22Rv1 (cell line): ENCODE results near the gene WASF3.

ENCODE experiments used
- H3K27ac ChIP-seq: fragments of 450-650 bp; 2 replicates; pipeline ENCODE4 v1.5.1; 2017
- ZFX ChIP-seq: fragments of 450-650 bp; IDR thresholded peaks from 2 replicates; pipeline ENCODE4 v1.6.1; 2017; ENCODE audit warnings: antibody characterized with exemption, borderline replicate concordance
- TF ChIP-seq, protein P1 (sequence below): fragments of 450-650 bp; IDR thresholded peaks from 2 replicates; pipeline ENCODE4 v1.5.1; 2017; ENCODE audit warnings: mild to moderate bottlenecking

The WASF3 gene

DNA sequence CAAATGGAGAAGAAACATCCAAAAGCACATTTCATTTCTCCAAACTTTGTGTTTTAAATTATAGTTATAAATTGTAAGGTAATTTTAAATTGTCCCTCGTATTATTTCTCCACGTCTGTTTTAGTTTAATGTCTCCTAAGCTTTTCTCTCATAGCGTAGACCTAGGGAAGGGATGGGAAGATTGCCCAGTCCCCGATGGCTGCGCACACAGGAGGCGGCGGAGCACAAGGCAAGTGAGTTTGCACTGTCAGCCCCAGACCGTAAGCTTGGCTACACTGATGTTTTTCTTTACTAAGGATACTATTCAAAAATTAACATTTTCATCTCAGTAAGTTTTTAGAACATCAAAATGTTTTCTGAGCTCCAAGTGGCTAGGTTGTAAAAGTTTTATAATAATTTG is 130.8 kb downstream of the WASF3 start:
- no peak overlapping the region for H3K27ac ChIP-seq
- TF ChIP-seq, protein P1, sequence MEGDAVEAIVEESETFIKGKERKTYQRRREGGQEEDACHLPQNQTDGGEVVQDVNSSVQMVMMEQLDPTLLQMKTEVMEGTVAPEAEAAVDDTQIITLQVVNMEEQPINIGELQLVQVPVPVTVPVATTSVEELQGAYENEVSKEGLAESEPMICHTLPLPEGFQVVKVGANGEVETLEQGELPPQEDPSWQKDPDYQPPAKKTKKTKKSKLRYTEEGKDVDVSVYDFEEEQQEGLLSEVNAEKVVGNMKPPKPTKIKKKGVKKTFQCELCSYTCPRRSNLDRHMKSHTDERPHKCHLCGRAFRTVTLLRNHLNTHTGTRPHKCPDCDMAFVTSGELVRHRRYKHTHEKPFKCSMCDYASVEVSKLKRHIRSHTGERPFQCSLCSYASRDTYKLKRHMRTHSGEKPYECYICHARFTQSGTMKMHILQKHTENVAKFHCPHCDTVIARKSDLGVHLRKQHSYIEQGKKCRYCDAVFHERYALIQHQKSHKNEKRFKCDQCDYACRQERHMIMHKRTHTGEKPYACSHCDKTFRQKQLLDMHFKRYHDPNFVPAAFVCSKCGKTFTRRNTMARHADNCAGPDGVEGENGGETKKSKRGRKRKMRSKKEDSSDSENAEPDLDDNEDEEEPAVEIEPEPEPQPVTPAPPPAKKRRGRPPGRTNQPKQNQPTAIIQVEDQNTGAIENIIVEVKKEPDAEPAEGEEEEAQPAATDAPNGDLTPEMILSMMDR: no peak
- no peak for TF ChIP-seq ZFX

DNA sequence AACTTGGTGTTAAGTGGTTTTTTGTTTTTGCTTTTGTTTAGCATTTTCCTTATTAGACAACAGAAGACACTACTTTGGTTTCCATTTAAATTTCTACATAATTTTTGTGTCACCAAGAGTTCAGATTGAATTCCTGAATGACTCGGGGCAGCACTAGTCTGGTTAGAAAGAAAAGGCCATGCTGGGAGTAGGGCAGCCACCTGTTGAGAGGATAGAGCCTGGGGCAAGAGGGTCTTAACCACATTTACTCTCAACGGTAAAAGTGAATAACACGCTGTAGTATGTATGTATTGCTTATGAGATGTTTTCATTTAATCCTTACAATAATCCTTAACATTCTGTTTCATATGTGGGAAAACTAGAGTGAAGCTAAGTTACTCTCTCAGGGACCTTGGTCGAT is 131.5 kb downstream of the WASF3 start:
- no peak overlapping the region for H3K27ac ChIP-seq
- TF ChIP-seq, protein P1: no peak
- no peak for TF ChIP-seq ZFX

DNA sequence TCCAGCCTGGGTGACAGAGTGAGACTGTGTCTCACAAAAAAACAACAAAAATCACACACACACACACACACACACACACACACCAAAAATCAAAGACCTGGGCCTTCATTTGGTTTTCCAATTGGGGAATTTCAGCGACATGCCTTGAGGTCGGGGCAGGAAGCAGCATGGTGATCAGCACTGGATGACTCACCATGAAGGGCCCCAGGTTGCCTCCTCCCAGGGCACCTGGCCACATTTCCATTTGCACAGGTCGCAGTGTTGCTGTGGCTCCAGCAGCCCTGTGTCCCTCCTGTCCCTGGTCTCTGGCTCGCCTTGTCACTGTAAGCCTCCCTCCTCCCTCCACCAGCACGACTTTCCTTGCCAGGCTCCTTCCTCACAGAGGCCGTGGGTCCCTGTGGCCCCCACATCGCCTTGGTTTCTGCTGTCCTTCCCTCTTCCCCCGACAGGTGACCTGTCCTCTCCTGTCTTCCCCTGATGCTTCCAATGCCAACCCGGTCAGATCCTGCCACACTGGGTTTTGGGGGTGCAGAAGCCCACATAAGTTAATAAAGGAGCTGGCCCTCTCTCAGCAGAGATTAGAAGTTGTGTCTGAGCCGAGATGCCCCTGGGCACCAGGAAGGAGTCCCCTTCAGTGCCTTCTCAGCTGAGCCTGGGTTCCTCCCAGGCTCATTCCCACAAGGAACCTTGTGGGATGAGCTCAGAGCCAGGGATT is 136.4 kb downstream of the WASF3 start:
- TF ChIP-seq, protein P1: no peak
- TF ChIP-seq ZFX: no peak
- no peak overlapping the region for H3K27ac ChIP-seq

DNA sequence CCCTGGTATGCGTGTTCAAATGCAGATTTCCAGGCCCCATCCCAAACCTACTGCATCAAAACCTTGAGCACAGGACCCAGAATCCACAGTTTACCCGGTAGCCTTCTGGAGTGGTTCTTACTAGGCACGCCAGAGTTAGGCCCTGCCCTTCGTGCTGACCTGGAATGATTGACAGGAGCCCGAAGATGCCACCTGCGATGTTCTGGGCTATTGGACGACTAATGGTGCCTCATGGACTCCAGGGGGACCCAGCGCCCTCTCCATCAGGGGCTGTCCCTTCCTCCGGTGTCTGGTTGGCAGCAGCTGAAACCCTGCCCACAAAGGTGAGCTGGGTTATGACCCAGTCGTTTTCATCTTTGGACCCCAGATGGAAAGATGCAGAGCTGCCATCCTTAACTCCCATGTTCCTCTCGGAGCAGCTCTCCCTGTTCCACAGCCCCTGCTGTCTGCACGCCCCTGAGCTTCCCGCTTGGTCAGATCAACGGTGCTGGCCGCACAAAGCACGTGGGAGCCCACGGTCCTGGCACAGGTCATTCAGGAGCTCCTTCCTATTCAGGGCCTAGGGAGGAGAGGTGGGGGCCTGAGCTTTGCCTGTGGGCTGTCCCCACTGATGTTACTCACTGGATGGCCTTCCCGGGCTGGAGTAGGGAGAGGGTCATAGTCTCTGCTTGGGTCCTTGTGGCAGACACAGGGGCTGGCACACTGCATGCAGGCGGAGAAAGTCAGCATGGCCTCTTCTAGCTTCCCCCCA is 137.3 kb downstream of the WASF3 start:
- TF ChIP-seq, protein P1: no peak
- no peak for TF ChIP-seq ZFX

DNA sequence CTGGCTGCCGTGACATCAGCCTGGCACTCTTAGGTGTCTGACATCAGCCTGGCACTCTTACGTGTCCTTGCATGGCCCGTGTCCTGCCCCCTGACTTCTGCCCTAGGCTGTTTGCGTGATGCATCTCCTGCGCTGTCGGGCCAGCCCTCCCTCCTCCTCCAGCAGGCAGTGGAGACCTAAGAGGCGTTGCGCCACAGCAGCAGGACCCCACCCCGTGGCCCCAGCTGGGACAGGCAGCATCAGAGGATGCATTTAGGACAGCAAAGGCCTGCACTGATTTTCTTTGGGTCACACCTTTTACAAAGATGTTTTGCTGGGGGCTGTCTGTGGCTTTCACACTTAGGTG is 137.8 kb downstream of the WASF3 start:
- TF ChIP-seq, protein P1: no peak
- TF ChIP-seq ZFX: no peak
- H3K27ac ChIP-seq: no peak overlapping the region

More for the DNA sequence above, 137.3 kb downstream of the WASF3 start:
- H3K27ac ChIP-seq: no peak overlapping the region

DNA sequence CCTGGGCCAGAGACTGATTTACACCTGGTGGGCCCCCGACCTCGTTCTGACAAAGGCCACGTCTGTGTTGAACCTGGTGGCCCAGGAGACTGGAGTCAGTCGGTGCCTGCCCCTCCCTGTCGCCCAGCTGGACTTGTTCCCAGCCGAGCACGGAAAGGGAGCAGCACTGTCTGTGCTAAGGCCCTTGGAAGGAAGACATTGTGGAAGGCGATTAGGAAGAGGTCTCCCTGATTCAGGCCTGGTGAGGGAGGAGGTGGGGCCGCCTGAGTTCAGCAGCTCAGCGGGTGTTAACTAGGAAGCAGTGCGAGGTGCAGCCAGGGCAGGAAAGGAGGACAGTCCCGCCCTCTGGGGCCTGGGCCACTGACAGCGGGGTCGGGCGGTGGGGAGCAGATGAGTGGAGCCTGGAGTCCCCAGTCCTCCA is 138.4 kb downstream of the WASF3 start:
- TF ChIP-seq ZFX: no peak
- TF ChIP-seq, protein P1: no peak
- no peak overlapping the region for H3K27ac ChIP-seq
